Activated CD4-positive, alpha-beta T cell treated with anti-CD3 and anti-CD28 coated beads, Interleukin-2, amount 10 ng/mL, durations not matched to agents 24 days and 14 days (primary cell): ENCODE measurements around the gene OTUB2. TPM values are rescaled to one million over a fixed set of nuclear protein-coding genes. Genes with fewer than 3 reads are reported as not detected.

Experiments
- DNase-seq: peaks from one replicate; pipeline ENCODE4 v3.0.0; 2022
- H3K27ac Mint-ChIP-seq: one replicate; pipeline ENCODE4 v1.8.0; 2022; ENCODE audit warnings: mild to moderate bottlenecking, mixed read lengths
- H3K27me3 Mint-ChIP-seq: one replicate; pipeline ENCODE4 v1.8.0; 2022; ENCODE audit warnings: mixed read lengths
- H3K36me3 Mint-ChIP-seq: one replicate; pipeline ENCODE4 v1.8.0; 2022; ENCODE audit warnings: low read depth, mild to moderate bottlenecking, mixed read lengths
- H3K4me1 Mint-ChIP-seq: one replicate; pipeline ENCODE4 v1.8.0; 2021; ENCODE audit warnings: mixed read lengths
- H3K4me3 Mint-ChIP-seq: one replicate; pipeline ENCODE4 v1.8.0; 2022; ENCODE audit warnings: mild to moderate bottlenecking, moderate library complexity, mixed read lengths
- H3K9me3 Mint-ChIP-seq: one replicate; pipeline ENCODE4 v1.8.0; 2021; ENCODE audit warnings: mixed read lengths
- intact Hi-C: fragments of 100-400 bp; cut with micrococcal nuclease; formaldehyde crosslinking; loops from one replicate; pipeline ENCODE4 v1.15.1; 2023
- total RNA-seq: library from RNA; stranded (reverse); gene quantifications from 2 replicates; pipeline ENCODE4 v1.2.3, GENCODE V29; 2022

OTUB2 gene
- total RNA-seq, 1 donor from 2014 or later, result 1.7 TPM

GRCh38 chr14:93987815-93988476, 38.2 kb upstream of the OTUB2 start:
- Mint-ChIP-seq H3K36me3 (no peaks in the 10 kb centered on the region), H3K27ac (no peak overlapping the region), H3K4me3 (no peak overlapping the region), H3K27me3 (no peaks in the 10 kb centered on the region), H3K9me3 (no peaks in the 10 kb centered on the region), H3K4me1 (peaks cover 17% of the 10 kb centered on the region)
- intact Hi-C loops, result no loop called here
- DNase-seq, result no peak

GRCh38 chr14:93989939-93990338, 36.2 kb upstream of the OTUB2 start:
- H3K27me3 Mint-ChIP-seq, result no peaks in the 10 kb centered on the region
- no peaks in the 10 kb centered on the region for H3K9me3 Mint-ChIP-seq
- no peak overlapping the region for H3K4me3 Mint-ChIP-seq
- H3K36me3 Mint-ChIP-seq, result no peaks in the 10 kb centered on the region
- peak overlapping the region; percentile 67 for H3K27ac Mint-ChIP-seq
- no peak for DNase-seq
- intact Hi-C loops, result no loop called here
- H3K4me1 Mint-ChIP-seq, result peaks cover 25% of the 10 kb centered on the region

DNA sequence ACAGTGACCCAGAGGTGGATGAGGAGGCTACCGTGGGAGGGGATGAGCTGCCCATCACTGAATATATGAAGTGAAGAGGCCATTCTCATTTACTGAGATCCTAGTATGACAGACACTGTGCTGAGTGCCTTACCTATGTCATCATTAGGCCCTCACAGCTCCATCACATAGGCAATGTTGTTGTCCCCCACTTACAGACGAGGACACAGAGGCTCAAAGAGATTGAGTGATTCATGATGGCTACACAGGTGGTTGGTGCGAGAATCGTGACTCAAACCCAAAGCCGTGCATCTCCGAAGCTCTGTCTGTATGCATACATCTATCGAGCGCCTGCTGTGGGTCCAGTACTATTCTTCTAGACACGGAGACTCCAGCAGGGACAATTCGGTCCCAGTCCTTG, 34.9 kb upstream of the OTUB2 start:
- H3K27ac Mint-ChIP-seq, result peak overlapping the region; percentile 3
- no peak for DNase-seq
- no peaks in the 10 kb centered on the region for H3K9me3 Mint-ChIP-seq

DNA sequence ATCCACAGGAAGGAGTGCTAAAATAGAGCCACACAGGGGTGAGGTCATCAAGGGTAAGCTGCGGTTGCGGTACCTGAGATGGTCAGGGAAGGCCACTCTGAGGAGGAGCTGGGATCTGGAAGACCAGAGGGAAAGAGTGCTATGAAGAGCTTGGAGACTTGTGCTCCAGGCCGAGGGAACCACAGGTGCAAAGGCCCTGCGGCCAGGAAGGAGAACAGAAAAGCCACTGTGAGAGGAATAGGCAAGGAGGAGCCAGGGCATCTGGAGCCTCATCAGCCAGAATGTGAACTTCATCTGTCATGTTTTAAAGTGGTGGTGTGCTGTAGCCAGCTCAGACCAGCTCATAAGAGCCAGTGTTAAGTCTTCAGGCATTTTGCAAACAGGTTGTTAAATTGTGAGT, 34.5 kb upstream of the OTUB2 start:
- no peaks in the 10 kb centered on the region for H3K9me3 Mint-ChIP-seq
- no peaks in the 10 kb centered on the region for H3K27me3 Mint-ChIP-seq
- H3K4me3 Mint-ChIP-seq, result no peak overlapping the region
- H3K4me1 Mint-ChIP-seq, result peaks cover 34% of the 10 kb centered on the region
- intact Hi-C loops, result no loop called here
- H3K27ac Mint-ChIP-seq, result peak overlapping the region; percentile 4
- no peak for DNase-seq
- no peaks in the 10 kb centered on the region for H3K36me3 Mint-ChIP-seq

More for the DNA sequence above, 34.9 kb upstream of the OTUB2 start:
- Mint-ChIP-seq H3K36me3 (no peaks in the 10 kb centered on the region), H3K4me3 (no peak overlapping the region), H3K4me1 (peaks cover 34% of the 10 kb centered on the region), H3K27me3 (no peaks in the 10 kb centered on the region)
- intact Hi-C loops, result no loop called here

- no peak for DNase-seq
- no peak overlapping the region for H3K4me3 Mint-ChIP-seq
- H3K9me3 Mint-ChIP-seq, result no peaks in the 10 kb centered on the region
- peaks cover 44% of the 10 kb centered on the region for H3K4me1 Mint-ChIP-seq
- H3K36me3 Mint-ChIP-seq, result no peaks in the 10 kb centered on the region
- H3K27me3 Mint-ChIP-seq, result no peaks in the 10 kb centered on the region
- no peak overlapping the region for H3K27ac Mint-ChIP-seq
- intact Hi-C loops, result no loop called here
These were observed 32.8 kb upstream of the OTUB2 start for GRCh38 chr14:93993382-93993781.

GRCh38 chr14:93994919-93995682, 31.0 kb upstream of the OTUB2 start:
- no peaks in the 10 kb centered on the region for H3K36me3 Mint-ChIP-seq
- H3K27me3 Mint-ChIP-seq, result no peaks in the 10 kb centered on the region
- peaks cover 46% of the 10 kb centered on the region for H3K4me1 Mint-ChIP-seq
- intact Hi-C loops, result no loop called here
- H3K27ac Mint-ChIP-seq, result peak overlapping the region; percentile 71
- no peak overlapping the region for H3K4me3 Mint-ChIP-seq
- H3K9me3 Mint-ChIP-seq, result no peaks in the 10 kb centered on the region
- no peak for DNase-seq

- H3K4me3 Mint-ChIP-seq, result no peak overlapping the region
- no peak for DNase-seq
- no peaks in the 10 kb centered on the region for H3K27me3 Mint-ChIP-seq
- peak overlapping the region; percentile 71 for H3K27ac Mint-ChIP-seq
- intact Hi-C loops, result no loop called here
- no peaks in the 10 kb centered on the region for H3K36me3 Mint-ChIP-seq
- no peaks in the 10 kb centered on the region for H3K9me3 Mint-ChIP-seq
- H3K4me1 Mint-ChIP-seq, result peaks cover 45% of the 10 kb centered on the region
These were observed 29.9 kb upstream of the OTUB2 start for GRCh38 chr14:93996130-93996695.

- DNase-seq, result no peak
- Mint-ChIP-seq H3K36me3 (no peaks in the 10 kb centered on the region), H3K27ac (peak within 1 kb of the TSS; percentile 60), H3K4me1 (peaks cover 49% of the 10 kb centered on the region), H3K9me3 (no peaks in the 10 kb centered on the region), H3K27me3 (no peaks in the 10 kb centered on the region), H3K4me3 (no peak within 1 kb of the TSS)
- intact Hi-C loops, result no loop called here
These were observed 29.1 kb upstream of the OTUB2 start, which contains the start of gene CCDC197 for GRCh38 chr14:93997082-93997481. TSS of gene CCDC197 (plus strand) at chr14:93997301. CDS start at chr14:93998132, 831 bp downstream.

DNA sequence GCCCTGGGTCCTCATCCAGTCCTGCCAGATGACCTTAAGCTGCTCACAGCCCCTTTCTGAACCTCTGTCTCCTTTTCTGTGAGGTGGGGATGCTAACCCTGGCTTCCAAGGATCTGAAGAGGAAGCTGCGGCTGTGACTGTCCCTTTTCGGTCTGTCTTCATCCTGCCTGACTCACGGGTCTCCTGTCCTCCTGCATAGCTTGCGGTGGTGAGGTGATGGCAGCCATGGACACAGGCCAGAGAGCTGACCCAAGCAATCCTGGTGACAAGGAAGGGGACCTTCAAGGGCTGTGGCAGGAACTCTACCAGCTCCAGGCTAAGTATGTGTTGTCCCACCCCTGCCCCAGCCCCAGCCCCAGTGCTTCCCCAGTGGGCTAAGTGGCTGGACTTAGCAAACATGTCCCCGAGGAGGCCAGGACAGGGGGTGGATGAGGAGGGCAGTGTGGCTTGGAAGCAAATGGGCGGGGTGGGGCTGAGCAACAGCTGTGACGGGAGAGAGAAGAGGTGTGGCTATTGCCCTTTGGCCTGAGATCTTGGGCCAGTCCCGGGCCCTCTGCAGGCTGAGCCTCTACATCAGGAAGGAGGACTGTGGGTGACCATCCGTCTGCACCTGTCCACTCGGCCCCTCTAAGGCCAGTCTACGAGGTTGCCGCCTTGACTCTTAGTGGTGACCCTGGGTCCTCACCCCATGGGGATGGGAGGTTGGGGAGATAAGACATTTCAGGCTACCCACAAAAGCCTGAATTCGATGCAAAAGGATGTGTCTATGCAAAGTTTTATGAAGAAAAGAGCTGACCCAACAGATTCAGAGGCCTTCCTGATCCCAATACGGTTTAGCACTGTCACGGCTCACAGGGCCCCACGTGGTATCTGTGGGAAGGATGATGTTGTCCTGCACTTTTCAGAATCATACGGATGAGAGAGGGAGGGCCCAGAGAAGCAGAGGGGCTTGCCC, 27.9 kb upstream of the OTUB2 start:
- no peaks in the 10 kb centered on the region for H3K36me3 Mint-ChIP-seq
- H3K9me3 Mint-ChIP-seq, result no peaks in the 10 kb centered on the region
- DNase-seq, result no peak
- intact Hi-C loops, result no loop called here
- H3K27me3 Mint-ChIP-seq, result no peaks in the 10 kb centered on the region
- H3K27ac Mint-ChIP-seq, result peak overlapping the region; percentile 58
- H3K4me1 Mint-ChIP-seq, result peaks cover 48% of the 10 kb centered on the region
- H3K4me3 Mint-ChIP-seq, result no peak overlapping the region

- no peaks in the 10 kb centered on the region for H3K36me3 Mint-ChIP-seq
- H3K4me1 Mint-ChIP-seq, result peaks cover 45% of the 10 kb centered on the region
- no peaks in the 10 kb centered on the region for H3K27me3 Mint-ChIP-seq
- intact Hi-C loops, result no loop called here
- H3K4me3 Mint-ChIP-seq, result no peak overlapping the region
- DNase-seq, result no peak
- H3K9me3 Mint-ChIP-seq, result no peaks in the 10 kb centered on the region
- H3K27ac Mint-ChIP-seq, result peak overlapping the region; percentile 76
These were observed 27.2 kb upstream of the OTUB2 start for GRCh38 chr14:93998871-93999403.

DNA sequence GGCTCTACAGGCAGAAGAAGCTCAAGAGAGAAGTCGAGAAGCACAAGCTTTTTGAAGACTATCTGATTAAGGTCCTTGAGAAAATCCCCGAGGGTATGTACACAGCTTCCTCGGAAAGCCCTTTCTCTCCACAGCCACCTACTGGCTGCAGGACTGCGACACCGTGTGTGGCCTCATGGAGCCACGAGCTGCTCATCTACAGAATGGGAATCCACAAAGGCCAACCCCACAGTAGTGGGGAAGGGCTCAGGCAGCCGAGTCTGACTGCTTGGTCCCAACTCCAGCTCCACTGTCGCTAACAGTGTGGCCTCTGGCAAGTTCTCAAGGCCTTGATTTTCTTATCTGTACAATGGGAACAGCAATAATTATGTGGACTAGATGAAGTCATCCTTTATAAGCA, 26.6 kb upstream of the OTUB2 start:
- Mint-ChIP-seq H3K27me3 (no peaks in the 10 kb centered on the region), H3K36me3 (no peaks in the 10 kb centered on the region), H3K4me3 (no peak overlapping the region), H3K4me1 (peaks cover 45% of the 10 kb centered on the region), H3K27ac (peak overlapping the region; percentile 76), H3K9me3 (no peaks in the 10 kb centered on the region)
- intact Hi-C loops, result no loop called here
- no peak for DNase-seq

GRCh38 chr14:94000267-94000666, 25.9 kb upstream of the OTUB2 start:
- no peak overlapping the region for H3K4me3 Mint-ChIP-seq
- no peaks in the 10 kb centered on the region for H3K36me3 Mint-ChIP-seq
- intact Hi-C loops, result no loop called here
- no peaks in the 10 kb centered on the region for H3K27me3 Mint-ChIP-seq
- H3K27ac Mint-ChIP-seq, result peak overlapping the region; percentile 36
- H3K4me1 Mint-ChIP-seq, result peaks cover 43% of the 10 kb centered on the region
- H3K9me3 Mint-ChIP-seq, result no peaks in the 10 kb centered on the region
- no peak for DNase-seq

- Mint-ChIP-seq H3K4me3 (no peak overlapping the region), H3K27me3 (no peaks in the 10 kb centered on the region), H3K9me3 (no peaks in the 10 kb centered on the region), H3K36me3 (no peaks in the 10 kb centered on the region), H3K27ac (no peak overlapping the region), H3K4me1 (peaks cover 40% of the 10 kb centered on the region)
- DNase-seq, result no peak
- intact Hi-C loops, result loop anchor here (1.0 kb wide), 2 partner anchors 25 to 62 kb away; partner anchors contain the start of gene ASB2
These were observed 25.1 kb upstream of the OTUB2 start for GRCh38 chr14:94001016-94001415.
